Stimulated activated CD8-positive, alpha-beta memory T cell treated with anti-CD3 and anti-CD28 coated beads, Interleukin-4, amount 100 ng/mL, for 48 hours (primary cell): ENCODE results near the gene NSL1.
A peak's percentile ranks its signal among the peaks of the same experiment; 100 is the strongest.

ENCODE experiments used
- DNase-seq: peaks from one replicate; pipeline ENCODE4 v3.0.0-alpha.2; 2020

The NSL1 gene

DNA sequence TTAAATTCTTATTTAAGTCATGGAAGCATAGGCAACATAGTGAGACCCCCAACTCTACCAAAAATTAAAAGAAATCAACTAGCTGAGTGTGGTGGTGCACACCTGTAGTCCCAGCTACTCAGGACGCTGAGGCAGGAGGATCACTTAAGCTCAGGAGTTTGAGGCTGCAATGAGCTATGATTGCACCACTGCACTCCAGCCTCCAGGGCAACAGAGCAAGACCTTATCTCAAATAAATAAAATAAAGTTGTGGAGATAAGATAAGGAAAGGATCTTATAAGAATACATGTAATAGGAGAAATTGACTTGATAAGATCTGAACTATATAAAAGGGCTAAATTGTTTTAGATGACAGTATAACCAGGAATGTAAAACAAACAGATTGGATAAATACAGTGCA lies 89.7 kb downstream of the NSL1 start:
- DNase-seq = peak; percentile 26

DNA sequence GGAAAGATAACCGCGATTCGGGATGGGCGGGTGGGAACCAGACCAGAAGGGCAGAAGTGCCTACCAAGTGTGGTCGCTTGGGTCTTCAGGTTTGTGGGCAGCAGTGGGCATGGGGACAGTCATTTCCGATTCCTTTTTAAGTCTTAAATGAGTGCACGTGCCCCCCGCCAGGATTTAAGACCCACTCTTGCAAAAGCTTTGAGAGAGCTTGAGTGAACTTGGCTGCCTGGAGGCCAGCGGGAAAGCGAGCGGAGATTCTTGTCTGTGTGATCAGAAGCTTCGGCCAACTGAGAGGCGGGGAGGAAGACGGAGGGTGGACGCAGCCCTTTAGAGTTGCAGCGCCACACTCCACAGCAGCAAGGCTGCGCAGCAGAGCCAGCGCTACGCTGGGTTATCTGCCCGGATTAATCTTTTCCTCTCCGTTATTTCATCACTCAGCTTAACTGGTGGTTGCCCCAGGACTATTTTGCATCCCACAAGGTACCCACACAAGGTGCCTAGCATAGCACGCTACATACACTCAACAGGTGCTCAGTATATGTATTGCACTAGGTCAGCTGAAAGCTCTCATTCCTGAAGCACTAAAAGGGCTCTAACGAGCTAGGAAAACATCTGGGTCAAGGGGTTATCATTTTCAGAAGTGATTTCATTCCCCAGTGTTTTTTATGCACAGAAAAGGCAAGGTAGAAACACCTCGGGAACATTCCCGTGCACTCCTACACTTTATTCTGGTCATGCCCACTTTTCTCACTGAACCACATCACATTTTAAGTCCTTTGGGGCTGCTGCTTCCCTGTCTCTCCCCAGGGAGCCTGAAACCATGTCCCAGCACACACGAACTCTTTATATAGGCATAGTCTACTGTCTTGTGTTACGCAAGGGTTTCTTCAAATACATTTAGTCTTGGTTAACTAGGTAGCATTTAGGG lies 90.4 kb downstream of the NSL1 start:
- peak; percentile 67 for DNase-seq

DNA sequence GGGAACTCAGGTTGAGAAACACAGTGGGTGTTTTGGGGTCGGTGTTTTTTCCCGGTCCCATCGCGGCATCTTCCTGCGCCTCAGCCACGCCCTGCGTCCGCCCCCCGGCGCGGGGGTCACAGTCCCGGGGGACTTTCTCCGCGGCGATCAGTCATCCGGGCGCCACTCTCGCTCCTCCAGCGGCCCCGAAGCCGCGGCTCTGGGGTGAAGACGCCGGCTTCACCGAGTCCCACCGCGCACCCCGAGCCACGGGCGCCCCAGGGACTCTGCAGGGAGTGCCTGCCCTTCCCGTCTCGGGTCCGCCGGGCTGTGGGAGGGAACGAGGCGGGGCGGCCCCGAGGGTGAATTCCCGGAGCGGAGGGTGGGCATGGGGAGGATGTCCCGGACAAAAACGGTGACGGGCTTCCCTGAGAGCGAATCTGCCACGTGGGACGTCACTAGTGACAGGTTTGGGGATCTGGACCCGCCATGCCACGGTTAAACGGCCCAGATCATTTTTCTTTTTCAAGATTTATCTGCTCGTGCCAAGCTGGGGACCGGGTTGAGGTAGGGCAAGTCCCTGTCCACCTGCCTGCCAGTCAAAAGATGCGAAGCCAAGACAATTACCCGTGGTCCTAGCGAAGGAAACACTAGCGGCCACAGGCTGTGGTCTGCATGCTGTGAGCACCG lies 91.2 kb downstream of the NSL1 start:
- no peak for DNase-seq

DNA sequence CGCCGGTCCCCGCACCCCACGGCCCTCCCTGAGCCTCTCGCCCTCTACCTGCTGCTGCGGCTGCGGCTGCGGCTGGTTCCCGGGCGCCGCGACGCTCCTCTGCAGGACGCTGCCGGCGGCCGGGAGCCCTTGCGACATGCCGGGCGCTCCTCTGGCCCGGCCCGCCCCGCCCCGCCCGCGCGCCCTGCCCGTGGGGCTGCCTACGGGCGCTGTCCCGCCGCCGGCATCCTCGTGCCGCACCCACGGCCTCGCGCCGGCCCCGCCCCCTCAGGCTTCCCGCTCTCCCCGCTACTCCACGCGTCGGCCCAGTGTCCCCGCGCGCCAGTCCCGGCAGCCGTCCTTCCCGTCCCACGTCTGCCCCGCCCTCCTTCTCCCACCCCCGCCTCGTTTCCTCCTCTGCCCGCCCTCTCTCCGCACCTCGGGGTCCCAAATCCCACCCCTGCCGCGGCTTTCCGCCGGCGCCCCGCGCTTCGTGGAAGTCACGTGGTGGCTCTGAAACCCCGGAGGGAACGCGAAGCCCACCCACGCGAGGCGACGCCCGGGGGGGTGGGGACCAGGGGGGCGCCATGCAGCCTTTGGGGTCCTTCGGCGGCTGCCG lies 91.9 kb downstream of the NSL1 start, which contains the start of gene BATF3:
Gene BATF3 (minus strand): TSS at position 216 of the 598 bp plus-strand sequence. CDS start 78 bp downstream, at position 138.
- DNase-seq = peak; percentile 87

DNA sequence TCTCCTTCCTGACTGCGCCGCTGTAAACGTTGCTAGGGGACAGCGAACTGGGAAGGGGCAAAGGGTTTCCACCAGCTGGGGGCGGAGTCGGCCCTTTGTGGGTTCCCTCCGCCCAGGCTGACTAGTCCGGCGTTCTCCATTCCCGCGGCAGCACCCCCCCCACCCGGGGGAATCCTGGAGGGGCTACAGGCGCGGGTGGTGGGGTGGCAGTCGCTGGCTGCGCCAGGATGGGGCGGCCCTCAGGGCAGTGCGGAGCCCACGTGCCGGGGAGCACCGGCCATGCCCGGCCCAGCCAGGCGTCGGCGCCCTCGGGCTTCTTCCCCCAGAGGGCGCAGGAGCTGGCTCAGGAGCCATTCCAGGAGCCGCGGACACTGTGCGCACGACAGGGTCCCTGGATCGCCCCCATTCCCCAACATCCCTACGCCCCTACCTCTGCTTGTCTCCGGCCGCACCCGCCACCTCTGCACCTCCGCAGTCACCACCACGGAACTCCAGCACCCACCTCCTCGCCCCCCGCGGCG lies 92.4 kb downstream of the NSL1 start:
- peak; percentile 81 for DNase-seq

DNA sequence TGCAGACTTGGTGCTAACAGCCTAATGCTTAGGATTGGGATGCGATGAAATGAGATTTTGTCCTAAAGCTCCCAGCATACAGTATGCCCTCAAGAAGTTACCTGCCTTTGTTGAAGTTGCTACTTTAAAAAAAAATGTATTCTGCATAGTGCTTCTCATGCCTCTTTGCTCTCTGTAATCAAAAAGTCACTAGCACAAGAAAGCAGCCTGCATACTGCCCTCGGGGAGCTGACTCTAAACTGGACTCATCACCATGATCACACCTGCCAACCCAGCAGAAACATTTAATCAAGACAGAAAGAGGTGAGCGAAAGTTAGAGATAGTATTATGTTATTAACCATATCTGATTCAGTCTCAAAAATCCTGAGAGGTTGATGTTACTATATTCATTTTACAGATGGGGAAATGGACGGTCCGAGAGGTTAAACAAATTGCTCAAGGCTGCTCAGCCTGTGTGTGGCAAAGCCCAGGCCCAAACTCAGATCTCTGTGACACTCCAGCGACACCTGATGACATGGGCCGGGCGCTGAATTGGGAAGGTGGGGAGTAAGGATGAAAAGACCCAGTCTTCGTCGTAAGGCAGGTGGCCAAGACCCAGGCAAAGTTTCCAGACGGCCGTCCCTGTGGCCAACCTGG lies 93.0 kb downstream of the NSL1 start:
- peak; percentile 53 for DNase-seq

DNA sequence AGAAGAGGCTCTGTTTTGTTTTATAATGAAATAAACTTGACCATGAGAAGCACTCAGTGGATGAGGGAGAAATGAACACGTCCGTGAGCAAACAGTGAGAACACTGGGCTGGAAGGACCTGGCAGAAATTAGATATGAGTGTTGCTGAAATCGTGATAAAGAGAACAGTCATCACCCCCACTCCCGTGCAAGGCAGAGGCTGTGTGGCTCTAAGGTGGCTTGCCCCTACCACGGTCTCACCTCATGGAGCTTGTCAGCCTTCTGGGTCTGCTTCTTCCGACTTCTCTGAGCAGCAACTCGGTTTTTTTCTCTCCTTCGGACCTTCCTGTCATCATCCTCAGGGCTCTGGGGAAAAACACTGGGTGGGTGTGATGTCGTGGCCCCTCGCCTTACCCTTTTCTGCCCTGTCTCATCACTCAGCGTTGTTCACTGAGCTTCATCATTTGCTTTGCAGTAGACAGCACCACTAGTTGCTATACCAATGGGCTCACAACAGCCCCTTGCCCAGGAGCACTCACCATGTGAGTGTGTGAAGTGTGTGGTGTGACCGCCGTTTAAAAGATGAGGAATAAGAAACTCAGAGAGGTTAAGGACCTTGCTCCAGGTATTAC lies 94.8 kb downstream of the NSL1 start:
- DNase-seq = no peak

DNA sequence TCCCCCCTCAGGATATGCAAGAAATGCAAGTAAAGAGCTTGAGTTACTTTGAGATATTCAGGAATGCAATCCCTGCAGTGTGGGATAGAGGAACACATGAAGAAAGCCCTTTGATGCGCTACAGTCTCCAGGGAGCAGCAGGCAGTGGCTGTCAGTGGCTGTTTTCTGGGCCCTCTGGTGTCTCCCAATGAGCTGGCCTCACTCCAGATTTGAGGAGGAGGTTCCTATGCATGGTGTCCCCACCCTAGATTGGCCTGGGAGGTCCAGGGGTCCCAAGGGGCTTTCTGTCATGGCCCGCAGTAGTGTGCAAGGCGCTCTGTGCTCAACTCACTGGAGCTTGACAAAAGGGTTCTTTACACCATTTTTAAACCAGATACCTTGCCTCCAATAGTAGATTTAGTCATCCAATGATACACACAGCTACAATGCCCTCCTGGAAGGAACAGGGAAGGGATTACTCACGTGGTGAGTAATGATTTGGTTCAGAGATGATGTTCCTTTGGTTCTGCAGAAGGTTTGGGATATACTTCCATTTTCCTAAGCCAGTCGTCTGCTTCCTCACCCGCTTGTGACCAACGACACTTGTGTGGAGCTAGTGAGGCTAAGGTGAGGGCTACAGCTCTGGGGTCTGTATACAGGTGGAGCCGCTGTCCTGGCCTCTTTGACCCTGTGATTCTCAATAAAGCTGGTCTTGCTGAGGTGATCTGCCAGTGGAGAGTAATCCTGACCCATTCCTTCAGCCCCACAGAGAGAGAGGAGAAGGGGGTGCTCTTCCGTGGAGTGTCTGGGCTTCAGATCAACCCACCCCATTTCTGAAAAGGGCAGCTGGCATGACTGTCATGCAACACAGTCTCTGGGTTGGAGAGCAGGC lies 98.6 kb downstream of the NSL1 start:
- no peak for DNase-seq

DNA sequence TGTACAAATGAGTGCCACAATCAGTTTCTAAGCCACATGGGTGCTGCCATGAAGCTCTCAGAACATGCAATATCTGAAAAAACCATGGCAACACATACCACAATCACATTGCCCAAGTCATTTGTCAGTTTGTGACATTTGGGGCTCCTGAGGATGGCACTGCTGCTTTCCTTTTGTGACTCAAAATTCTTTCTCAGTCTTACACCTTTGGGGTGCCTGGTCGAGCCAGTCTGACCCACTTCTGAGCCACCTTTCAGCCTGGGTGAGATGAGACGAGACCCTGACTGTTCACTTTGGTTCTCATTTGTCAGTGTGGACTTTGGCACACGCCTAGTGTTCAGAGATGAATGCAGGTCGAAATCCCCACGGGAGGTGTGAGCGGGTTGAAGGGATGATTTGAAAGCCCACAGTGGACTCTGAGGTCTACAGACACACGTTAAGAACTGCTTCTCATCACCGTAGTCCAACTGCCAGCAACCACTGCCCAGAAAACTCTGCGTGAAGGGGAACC lies 100.0 kb downstream of the NSL1 start:
- DNase-seq = peak; percentile 69

DNA sequence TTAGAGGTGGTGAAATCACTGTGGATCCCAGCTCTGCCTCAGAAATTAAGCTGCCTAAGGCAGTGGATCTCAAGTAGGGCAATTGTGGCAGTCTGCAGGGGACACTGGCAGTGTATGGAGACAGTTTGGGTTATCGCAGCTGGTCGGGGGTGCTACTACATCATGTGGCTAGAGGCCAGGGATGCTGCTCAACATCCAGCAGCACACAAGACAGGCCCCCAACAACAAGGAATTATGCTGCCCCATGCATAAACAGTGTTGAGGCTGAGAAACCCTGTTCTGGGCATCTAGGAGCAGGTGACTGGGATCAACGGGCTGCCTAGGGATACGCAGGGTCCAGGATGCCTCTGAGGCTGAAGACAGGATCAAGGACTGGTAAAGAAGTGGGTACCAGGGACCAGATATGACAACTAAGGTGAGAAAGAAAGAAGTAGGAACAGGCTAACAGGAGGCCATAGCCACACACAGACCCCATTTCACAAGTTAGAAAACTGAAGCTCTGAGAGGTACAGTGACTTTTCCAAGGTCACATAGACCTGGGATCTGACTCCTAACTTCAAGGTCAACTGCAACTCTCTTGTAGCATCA lies 100.7 kb downstream of the NSL1 start:
- no peak for DNase-seq

DNA sequence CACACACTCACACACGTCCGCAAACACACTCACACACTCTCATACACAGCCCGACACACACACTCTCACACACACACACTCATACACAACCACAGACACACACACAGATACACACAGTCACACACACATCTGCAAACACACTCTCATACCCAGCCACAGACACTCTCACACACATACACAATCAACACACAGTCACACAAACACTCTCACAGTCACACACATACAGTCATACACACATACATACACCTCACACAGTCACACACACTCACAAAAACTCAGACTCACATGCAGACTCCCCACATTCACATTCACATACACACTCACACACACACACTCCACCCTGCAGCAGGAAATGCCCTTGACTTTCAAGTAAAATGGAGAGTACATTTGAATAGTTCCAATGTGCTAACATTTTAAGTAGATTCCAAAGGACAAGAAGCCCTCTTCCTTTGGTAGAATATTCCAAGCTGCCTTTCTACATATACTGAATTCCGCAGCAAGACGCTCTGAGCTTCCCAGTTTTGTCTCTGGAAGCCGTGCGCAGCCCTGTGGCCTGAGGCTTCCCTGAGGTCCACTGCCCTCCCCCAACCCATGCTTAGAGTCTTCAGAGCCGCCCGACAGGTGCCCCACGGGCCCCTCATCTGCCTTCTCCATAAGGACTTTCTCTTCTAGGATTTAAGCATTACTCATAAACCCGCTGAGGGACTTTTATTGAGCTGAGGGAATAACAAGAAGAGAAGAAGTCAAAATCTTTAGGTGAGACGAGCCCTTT lies 101.6 kb downstream of the NSL1 start:
- DNase-seq = no peak

DNA sequence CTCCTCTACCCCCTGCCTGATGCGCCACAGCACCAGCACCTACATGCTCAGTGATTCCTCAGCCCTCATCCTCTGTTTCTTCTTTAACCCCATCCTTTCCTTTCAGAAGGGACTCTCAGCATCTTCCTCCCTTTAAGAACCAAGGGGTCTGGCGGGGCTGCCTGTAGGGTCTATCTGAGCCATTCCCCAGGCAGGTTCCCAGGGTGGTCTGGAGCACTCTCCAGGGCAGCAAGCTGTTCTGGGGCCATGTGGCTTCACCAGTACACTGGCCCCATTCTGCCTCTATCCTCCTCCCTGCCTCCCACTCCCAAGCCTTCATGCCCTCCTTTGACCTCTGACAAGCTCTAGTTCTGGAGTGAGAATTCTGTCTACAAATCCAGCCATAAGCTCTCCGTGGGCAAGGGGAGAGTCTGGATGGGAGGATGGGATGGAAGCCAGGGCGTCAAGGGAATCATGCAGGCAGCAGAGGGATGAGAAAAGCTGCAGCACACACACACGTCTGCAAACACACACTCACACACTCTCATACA lies 102.3 kb downstream of the NSL1 start:
- DNase-seq = no peak

DNA sequence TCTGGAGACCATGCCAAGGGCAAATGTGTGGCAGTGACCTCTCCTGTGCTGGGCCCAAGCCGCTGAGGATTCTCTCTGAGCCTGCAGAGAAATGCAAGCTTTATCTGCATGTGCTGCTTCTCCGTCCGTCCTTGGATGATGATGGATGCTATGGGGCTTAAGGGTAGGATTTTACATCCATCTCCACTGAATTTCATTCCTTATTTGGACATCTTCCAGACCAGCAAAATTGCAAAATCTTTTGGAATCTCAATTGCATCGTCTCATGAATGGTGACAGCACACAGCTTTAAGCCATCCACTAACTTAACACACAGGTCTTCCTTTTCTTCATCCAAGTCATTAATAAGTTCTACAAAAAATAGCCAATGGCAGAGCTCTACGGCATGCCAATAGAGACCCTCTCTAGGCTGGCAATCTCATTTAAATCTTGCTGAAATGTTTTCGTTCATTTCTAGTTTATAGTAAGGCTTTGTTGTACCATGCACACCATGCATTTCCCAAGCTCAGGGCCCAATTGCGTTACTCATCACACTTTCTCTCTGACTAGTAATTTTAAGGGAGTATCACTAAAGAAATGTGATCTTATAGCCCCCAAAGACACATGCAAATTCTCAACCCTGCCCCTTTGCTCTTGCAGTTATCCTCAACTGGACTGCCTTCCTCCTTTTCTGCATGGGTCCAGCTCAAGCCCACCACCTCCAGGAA lies 103.1 kb downstream of the NSL1 start:
- DNase-seq = no peak

DNA sequence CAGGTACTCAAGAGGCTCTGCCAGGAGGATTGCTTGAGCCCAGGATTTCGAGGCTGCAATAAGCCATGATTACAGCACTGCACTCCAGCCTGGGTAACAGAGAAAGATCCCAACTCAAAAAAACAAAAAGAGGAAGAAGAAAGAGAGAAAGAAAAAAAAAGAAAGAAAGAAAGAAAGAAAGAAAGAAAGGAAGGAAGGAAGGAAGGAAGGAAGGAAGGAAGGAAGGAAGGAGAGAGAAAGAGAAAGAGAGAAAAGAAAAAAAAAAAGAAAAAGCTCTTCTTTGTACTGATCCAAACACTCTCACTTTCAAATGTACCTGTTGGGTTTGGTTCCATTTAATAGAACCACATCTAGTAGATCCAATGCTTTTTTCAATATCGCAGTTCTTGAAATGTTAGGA lies 103.8 kb downstream of the NSL1 start:
- no peak for DNase-seq

DNA sequence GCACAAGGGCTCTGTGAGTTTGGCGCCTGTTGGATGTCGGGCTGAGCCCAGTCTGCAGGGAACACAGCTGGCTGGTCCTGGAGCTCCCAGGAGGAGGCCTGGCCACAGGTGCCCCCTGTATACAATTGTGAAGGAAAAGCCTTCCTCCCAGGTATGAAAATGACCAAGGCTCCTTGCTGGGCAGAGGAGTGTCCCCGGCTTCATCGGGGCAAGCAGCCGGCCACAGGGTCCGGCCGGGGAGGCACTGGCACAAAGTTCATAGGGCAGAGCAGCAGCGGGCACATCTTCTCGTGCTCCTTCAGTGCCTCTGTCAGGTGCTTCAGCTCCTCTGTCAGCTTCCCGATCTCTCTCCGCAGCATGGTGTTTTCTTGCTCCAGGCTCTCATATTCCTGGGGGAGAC lies 105.0 kb downstream of the NSL1 start:
- no peak for DNase-seq

DNA sequence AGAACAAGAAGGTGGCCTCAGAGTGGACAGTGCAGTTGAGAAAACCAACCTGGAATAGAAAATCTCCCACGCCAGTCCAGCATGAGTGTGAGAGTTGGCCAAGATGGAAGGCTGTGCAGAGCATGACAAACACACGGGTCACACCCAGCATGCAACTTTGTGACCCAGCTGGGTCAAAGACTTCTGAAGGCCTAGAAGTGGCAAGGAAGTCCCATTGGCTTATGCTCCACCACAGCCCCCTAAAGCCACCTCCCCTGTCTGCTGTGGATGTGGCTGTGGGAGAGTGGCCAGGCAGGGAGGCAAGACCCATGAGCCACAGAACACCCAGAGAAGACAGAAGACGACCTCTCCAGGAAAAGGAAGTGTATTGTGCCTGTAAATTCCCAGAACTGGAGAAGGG lies 105.5 kb downstream of the NSL1 start:
- no peak for DNase-seq

DNA sequence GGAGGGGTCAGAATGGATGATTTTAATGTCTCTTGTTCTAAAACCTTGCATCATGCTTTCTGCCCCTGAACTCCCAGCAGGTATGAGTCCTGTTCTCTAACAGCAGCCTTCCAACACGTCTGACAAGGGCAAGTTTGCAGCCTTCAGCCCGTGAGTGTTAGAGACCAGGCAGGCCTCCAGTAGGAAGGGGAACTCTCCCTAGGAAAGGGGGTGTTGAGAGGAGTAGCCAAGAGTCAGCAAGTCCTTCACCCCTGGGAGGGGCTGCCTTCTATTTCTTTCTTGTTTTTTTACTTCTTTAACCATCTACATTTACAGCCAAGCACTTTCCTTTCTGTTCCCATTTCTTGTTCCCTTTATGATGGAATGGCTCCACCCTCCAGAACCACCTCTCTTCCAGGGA lies 106.1 kb downstream of the NSL1 start:
- no peak for DNase-seq

DNA sequence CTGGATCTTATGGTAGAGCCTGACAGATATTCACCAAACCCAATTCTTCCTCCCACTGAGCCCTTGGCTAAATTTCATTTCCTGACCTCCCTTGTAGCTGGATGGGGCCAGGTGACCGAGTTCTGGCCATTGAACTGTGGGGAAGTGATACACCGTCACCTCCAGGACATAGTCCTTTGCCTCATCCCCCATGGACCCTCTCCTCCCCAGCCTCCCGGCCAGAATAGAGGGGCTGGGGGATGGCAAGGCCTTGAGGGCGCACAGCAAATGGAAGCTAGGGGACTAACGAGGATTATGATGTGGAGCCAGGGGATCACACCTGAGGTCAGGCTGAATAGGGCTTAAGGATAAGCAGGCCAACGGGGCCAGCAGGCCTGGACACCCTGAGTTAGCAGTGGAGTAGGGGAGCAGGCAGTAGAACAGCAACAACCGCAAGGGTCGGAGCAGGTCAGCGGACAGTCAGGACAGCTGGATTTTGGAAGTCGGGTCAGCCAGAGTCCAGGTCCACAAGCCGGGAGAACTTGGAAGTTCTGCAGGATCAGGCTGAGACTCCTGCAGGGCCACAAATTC lies 107.0 kb downstream of the NSL1 start:
- DNase-seq = no peak

DNA sequence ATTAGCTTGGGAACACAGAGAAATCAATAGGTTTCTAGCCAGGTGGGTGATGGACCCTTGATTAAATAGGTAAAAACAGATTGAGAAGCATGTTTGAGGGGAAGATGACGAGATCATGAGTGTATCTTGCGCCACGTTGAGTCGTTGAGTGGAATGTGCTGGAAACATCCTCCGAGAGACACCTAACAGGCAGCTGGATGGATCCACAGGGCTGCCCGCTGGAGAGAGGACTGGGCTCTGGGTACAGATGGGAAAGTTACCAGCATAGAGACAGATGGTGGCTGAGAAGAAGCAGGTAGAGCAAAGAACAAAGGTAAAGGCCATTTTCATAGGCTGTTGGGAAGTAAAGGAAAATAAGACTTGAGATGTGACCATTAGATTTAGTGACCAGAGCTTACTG lies 107.5 kb downstream of the NSL1 start:
- no peak for DNase-seq
